ENCODE measurements around the gene SAMD1.

- no peak for TF ChIP-seq CBX8 (IDR thresholded peaks at IDR 0.05; ENCODE audit: borderline replicate concordance, extremely low read depth, low read depth, low read length, poor library complexity, severe bottlenecking)
- TF ChIP-seq ZNF280B (CRISPR knock-in tag; IDR thresholded peaks at IDR 0.05) = no peak
- TF ChIP-seq HSF4 (CRISPR knock-in tag; IDR thresholded peaks at IDR 0.05; ENCODE audit: borderline replicate concordance) = no peak
- TF ChIP-seq MYC (IDR thresholded peaks at IDR 0.05; ENCODE audit: low read depth, low read length) = no peak
- no peak for TF ChIP-seq MYC (CRISPR knock-in tag; IDR thresholded peaks at IDR 0.05; ENCODE audit: borderline replicate concordance, low read depth)
- TF ChIP-seq ATF3 (IDR thresholded peaks at IDR 0.05) = no peak
- TF ChIP-seq ATF3 (CRISPR knock-in tag; conservative IDR thresholded peaks at IDR 0.05) = no peak
- TF ChIP-seq, protein P1, sequence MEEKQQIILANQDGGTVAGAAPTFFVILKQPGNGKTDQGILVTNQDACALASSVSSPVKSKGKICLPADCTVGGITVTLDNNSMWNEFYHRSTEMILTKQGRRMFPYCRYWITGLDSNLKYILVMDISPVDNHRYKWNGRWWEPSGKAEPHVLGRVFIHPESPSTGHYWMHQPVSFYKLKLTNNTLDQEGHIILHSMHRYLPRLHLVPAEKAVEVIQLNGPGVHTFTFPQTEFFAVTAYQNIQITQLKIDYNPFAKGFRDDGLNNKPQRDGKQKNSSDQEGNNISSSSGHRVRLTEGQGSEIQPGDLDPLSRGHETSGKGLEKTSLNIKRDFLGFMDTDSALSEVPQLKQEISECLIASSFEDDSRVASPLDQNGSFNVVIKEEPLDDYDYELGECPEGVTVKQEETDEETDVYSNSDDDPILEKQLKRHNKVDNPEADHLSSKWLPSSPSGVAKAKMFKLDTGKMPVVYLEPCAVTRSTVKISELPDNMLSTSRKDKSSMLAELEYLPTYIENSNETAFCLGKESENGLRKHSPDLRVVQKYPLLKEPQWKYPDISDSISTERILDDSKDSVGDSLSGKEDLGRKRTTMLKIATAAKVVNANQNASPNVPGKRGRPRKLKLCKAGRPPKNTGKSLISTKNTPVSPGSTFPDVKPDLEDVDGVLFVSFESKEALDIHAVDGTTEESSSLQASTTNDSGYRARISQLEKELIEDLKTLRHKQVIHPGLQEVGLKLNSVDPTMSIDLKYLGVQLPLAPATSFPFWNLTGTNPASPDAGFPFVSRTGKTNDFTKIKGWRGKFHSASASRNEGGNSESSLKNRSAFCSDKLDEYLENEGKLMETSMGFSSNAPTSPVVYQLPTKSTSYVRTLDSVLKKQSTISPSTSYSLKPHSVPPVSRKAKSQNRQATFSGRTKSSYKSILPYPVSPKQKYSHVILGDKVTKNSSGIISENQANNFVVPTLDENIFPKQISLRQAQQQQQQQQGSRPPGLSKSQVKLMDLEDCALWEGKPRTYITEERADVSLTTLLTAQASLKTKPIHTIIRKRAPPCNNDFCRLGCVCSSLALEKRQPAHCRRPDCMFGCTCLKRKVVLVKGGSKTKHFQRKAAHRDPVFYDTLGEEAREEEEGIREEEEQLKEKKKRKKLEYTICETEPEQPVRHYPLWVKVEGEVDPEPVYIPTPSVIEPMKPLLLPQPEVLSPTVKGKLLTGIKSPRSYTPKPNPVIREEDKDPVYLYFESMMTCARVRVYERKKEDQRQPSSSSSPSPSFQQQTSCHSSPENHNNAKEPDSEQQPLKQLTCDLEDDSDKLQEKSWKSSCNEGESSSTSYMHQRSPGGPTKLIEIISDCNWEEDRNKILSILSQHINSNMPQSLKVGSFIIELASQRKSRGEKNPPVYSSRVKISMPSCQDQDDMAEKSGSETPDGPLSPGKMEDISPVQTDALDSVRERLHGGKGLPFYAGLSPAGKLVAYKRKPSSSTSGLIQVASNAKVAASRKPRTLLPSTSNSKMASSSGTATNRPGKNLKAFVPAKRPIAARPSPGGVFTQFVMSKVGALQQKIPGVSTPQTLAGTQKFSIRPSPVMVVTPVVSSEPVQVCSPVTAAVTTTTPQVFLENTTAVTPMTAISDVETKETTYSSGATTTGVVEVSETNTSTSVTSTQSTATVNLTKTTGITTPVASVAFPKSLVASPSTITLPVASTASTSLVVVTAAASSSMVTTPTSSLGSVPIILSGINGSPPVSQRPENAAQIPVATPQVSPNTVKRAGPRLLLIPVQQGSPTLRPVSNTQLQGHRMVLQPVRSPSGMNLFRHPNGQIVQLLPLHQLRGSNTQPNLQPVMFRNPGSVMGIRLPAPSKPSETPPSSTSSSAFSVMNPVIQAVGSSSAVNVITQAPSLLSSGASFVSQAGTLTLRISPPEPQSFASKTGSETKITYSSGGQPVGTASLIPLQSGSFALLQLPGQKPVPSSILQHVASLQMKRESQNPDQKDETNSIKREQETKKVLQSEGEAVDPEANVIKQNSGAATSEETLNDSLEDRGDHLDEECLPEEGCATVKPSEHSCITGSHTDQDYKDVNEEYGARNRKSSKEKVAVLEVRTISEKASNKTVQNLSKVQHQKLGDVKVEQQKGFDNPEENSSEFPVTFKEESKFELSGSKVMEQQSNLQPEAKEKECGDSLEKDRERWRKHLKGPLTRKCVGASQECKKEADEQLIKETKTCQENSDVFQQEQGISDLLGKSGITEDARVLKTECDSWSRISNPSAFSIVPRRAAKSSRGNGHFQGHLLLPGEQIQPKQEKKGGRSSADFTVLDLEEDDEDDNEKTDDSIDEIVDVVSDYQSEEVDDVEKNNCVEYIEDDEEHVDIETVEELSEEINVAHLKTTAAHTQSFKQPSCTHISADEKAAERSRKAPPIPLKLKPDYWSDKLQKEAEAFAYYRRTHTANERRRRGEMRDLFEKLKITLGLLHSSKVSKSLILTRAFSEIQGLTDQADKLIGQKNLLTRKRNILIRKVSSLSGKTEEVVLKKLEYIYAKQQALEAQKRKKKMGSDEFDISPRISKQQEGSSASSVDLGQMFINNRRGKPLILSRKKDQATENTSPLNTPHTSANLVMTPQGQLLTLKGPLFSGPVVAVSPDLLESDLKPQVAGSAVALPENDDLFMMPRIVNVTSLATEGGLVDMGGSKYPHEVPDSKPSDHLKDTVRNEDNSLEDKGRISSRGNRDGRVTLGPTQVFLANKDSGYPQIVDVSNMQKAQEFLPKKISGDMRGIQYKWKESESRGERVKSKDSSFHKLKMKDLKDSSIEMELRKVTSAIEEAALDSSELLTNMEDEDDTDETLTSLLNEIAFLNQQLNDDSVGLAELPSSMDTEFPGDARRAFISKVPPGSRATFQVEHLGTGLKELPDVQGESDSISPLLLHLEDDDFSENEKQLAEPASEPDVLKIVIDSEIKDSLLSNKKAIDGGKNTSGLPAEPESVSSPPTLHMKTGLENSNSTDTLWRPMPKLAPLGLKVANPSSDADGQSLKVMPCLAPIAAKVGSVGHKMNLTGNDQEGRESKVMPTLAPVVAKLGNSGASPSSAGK (IDR thresholded peaks at IDR 0.05) = no peak
- TF ChIP-seq ASH1L (IDR thresholded peaks at IDR 0.05; ENCODE audit: borderline replicate concordance, low read depth, partially characterized antibody) = no peak
- no peak for TF ChIP-seq MBD1 (CRISPR knock-in tag; IDR thresholded peaks at IDR 0.05)
- no peak for TF ChIP-seq ZNF124 (CRISPR knock-in tag; IDR thresholded peaks at IDR 0.05)
- no peak for TF ChIP-seq MAFF (IDR thresholded peaks at IDR 0.05; ENCODE audit: low read length)
- no peak for TF ChIP-seq CREM (IDR thresholded peaks at IDR 0.05; ENCODE audit: low read depth)
- TF ChIP-seq POLR2A (conservative IDR thresholded peaks at IDR 0.05) = no peak
- TF ChIP-seq EZH2 (IDR thresholded peaks at IDR 0.05; ENCODE audit: borderline replicate concordance, low read depth, low read length) = no peak
Measured at GRCh38 chr19:14102102-14102696, 11.6 kb upstream of the SAMD1 start.
